ENCODE results near the gene FLNA. TPM values are rescaled to one million over a fixed set of nuclear protein-coding genes. Genes with fewer than 3 reads are reported as not detected.

FLNA gene
- total RNA-seq, 2 donors from 2014 or later = 1,074 to 1,251 TPM

- Mint-ChIP-seq H3K27me3 (ENCODE audit: insufficient read depth) (no peaks in the 10 kb centered on the region), H3K36me3 (ENCODE audit: low read depth) (no peaks in the 10 kb centered on the region), H3K4me3 (no peak overlapping the region), H3K4me1 (no peaks in the 10 kb centered on the region), H3K27ac (no peak overlapping the region), H3K9me3 (peaks cover 76% of the 10 kb centered on the region)
- Histone ChIP-seq H3K9ac (ENCODE audit: extremely low read depth, low read length, poor library complexity, severe bottlenecking) (no peak overlapping the region), H3K9me3 (ENCODE audit: control insufficient read depth, low read length) (no peaks in the 10 kb centered on the region), H3K36me3 (ENCODE audit: control insufficient read depth, insufficient read depth, low read length) (no peaks in the 10 kb centered on the region), H3K27me3 (ENCODE audit: control insufficient read depth, insufficient read depth, low read length, poor library complexity, severe bottlenecking) (no peaks in the 10 kb centered on the region), H3K4me3 (ENCODE audit: low read length) (no peak overlapping the region), H3K27ac (ENCODE audit: low read depth, low read length) (no peak overlapping the region), H3K4me1 (ENCODE audit: control insufficient read depth, insufficient read depth, low read length) (no peaks in the 10 kb centered on the region)
- DNase-seq = no peak
- TF ChIP-seq CTCF (conservative IDR thresholded peaks at IDR 0.05) = no peak
- 96% methylated on average over 26 of the region's 29 CpGs; no CpG with 5 or more reads in 1 of the 2 experiments for WGBS, 2 experiments (ENCODE audit: insufficient coverage in 1 of 2, insufficient read length in 1 of 2)
Observed at GRCh38 chrX:154332561-154332960, 41.9 kb downstream of the FLNA start.

GRCh38 chrX:154329294-154329693, 45.1 kb downstream of the FLNA start:
- no peaks in the 10 kb centered on the region for H3K4me1 Mint-ChIP-seq
- Histone ChIP-seq H3K27ac (ENCODE audit: low read depth, low read length) (no peak overlapping the region), H3K36me3 (ENCODE audit: control insufficient read depth, insufficient read depth, low read length) (no peaks in the 10 kb centered on the region), H3K4me3 (ENCODE audit: low read length) (no peak overlapping the region), H3K4me1 (ENCODE audit: control insufficient read depth, insufficient read depth, low read length) (no peaks in the 10 kb centered on the region), H3K27me3 (ENCODE audit: control insufficient read depth, insufficient read depth, low read length, poor library complexity, severe bottlenecking) (no peaks in the 10 kb centered on the region), H3K9me3 (ENCODE audit: control insufficient read depth, low read length) (no peaks in the 10 kb centered on the region), H3K9ac (ENCODE audit: extremely low read depth, low read length, poor library complexity, severe bottlenecking) (no peak overlapping the region)
- no peaks in the 10 kb centered on the region for H3K27me3 Mint-ChIP-seq (ENCODE audit: insufficient read depth)
- 78% methylated on average over 10 of the region's 10 CpGs; no CpG with 5 or more reads in 1 of the 2 experiments for WGBS, 2 experiments (ENCODE audit: insufficient coverage in 1 of 2, insufficient read length in 1 of 2)
- DNase-seq = no peak
- no peak for TF ChIP-seq CTCF (conservative IDR thresholded peaks at IDR 0.05)
- no peak overlapping the region for H3K27ac Mint-ChIP-seq
- peaks cover 80% of the 10 kb centered on the region for H3K9me3 Mint-ChIP-seq
- H3K36me3 Mint-ChIP-seq (ENCODE audit: low read depth) = no peaks in the 10 kb centered on the region
- no peak overlapping the region for H3K4me3 Mint-ChIP-seq

- Mint-ChIP-seq H3K9me3 (peaks cover 76% of the 10 kb centered on the region), H3K27me3 (ENCODE audit: insufficient read depth) (no peaks in the 10 kb centered on the region), H3K4me3 (no peak overlapping the region), H3K4me1 (no peaks in the 10 kb centered on the region), H3K36me3 (ENCODE audit: low read depth) (no peaks in the 10 kb centered on the region), H3K27ac (no peak overlapping the region)
- no peaks in the 10 kb centered on the region for H3K36me3 ChIP-seq (ENCODE audit: control insufficient read depth, insufficient read depth, low read length)
- H3K4me3 ChIP-seq (ENCODE audit: low read length) = no peak overlapping the region
- WGBS, 2 experiments (ENCODE audit: insufficient coverage in 1 of 2, insufficient read length in 1 of 2) = 86 to 100% methylated on average over 1 to 5 of the region's 5 CpGs
- no peak for DNase-seq
- H3K4me1 ChIP-seq (ENCODE audit: control insufficient read depth, insufficient read depth, low read length) = no peaks in the 10 kb centered on the region
- H3K9me3 ChIP-seq (ENCODE audit: control insufficient read depth, low read length) = no peaks in the 10 kb centered on the region
- H3K27ac ChIP-seq (ENCODE audit: low read depth, low read length) = no peak overlapping the region
- TF ChIP-seq CTCF (conservative IDR thresholded peaks at IDR 0.05) = no peak
- no peaks in the 10 kb centered on the region for H3K27me3 ChIP-seq (ENCODE audit: control insufficient read depth, insufficient read depth, low read length, poor library complexity, severe bottlenecking)
- no peak overlapping the region for H3K9ac ChIP-seq (ENCODE audit: extremely low read depth, low read length, poor library complexity, severe bottlenecking)
Observed at GRCh38 chrX:154328646-154329045, 45.8 kb downstream of the FLNA start.
